K562 (cell line): ENCODE results near the gene COG7. TPM values are rescaled to one million over a fixed set of nuclear protein-coding genes. Genes with fewer than 3 reads are reported as not detected.

ENCODE experiments used
- ATAC-seq: fragments of 200-7000 bp; cut with Tn5 transposase; 3 replicates; pipeline ENCODE4 v1.9.1; 2020; ENCODE audit warnings: moderate library complexity
- BruUV-seq: library from RNA; stranded (reverse); fragments of 400-500 nt; replicated peaks from 2 replicates; lab custom pipeline; 2021; lab: Mats Ljungman, UMichigan
- CTCF ChIA-PET: fragments of 300-600 bp; formaldehyde crosslinking; extraction: SDS; loops from one replicate; lab custom pipeline; 2021; ENCODE audit warnings: low intra/inter-chr PET ratio; lab: Yijun Ruan, JAX
- POLR2A ChIA-PET: fragments of 300-600, 350-650 bp; sonication (Branson Sonifier 250); formaldehyde crosslinking; extraction: SDS; loops from one replicate; lab custom pipeline; 2021; ENCODE audit warnings: antibody characterized with exemption, inconsistent platforms; lab: Yijun Ruan, JAX
- DNase-seq, 4 experiments: peaks; one replicate each; pipeline versions ENCODE4 v3.0.0 to v3.0.0-alpha.2; 2011 to 2018; ENCODE audit warnings: low spot score in 3 of 4, mixed read lengths in 3 of 4; ENCODE audit errors: extremely low read depth in 1 of 4
- FAIRE-seq: peaks from 2 replicates; lab custom pipeline; 2011; peaks lifted over from hg19 to GRCh38; lab: Jason Lieb, UNC
- H2AFZ ChIP-seq: 2 replicates; pipeline ENCODE4 v1.6.0; 2011; ENCODE audit warnings: low read depth, low read length, control low read depth, inconsistent platforms
- H3K27ac ChIP-seq: fragments of 200-600 bp; 3 replicates; pipeline ENCODE4 v1.8.0; 2011; ENCODE audit warnings: low read depth, mild to moderate bottlenecking, control low read depth, inconsistent platforms, low read length, moderate library complexity, mixed read lengths; ENCODE audit errors: extremely low read depth
- H3K27me3 ChIP-seq, 2 experiments: fragments of 300-600 bp in 1 of 2; 2 replicates in 1 of 2; 3 replicates in 1 of 2; pipeline versions ENCODE4 v1.6.0 to v1.8.0; 2011; ENCODE audit warnings: inconsistent platforms in 2 of 2, low read length in 2 of 2, mild to moderate bottlenecking in 1 of 2, mixed read lengths in 1 of 2, moderate library complexity in 1 of 2; ENCODE audit not compliant: control insufficient read depth in 2 of 2, insufficient read depth in 2 of 2
- H3K36me3 ChIP-seq: fragments of 300-600 bp; 3 replicates; pipeline ENCODE4 v1.8.0; 2011; ENCODE audit warnings: mild to moderate bottlenecking, low read length, inconsistent platforms; ENCODE audit not compliant: control insufficient read depth, insufficient read depth
- H3K4me1 ChIP-seq, 2 experiments: fragments of 200-600 bp in 1 of 2; replicated peaks in 1 of 2; 2 replicates in 1 of 2; 3 replicates in 1 of 2; pipeline versions ENCODE4 v1.5.1 to v1.8.0; 2011; ENCODE audit warnings: inconsistent platforms in 2 of 2, low read length in 2 of 2, mild to moderate bottlenecking in 1 of 2, mixed read lengths in 1 of 2, moderate library complexity in 1 of 2; ENCODE audit not compliant: control insufficient read depth in 2 of 2, insufficient read depth in 2 of 2
- H3K4me2 ChIP-seq: 2 replicates; pipeline ENCODE4 v1.6.1; 2011; ENCODE audit warnings: low read length, control low read depth, inconsistent platforms, mixed read lengths; ENCODE audit not compliant: insufficient read depth
- H3K4me3 ChIP-seq: fragments of 200-600 bp; sonication (generic), shearing (Covaris generic); 2 replicates; pipeline ENCODE4 v1.5.1; 2016; ENCODE audit warnings: control low read depth, inconsistent platforms
- H3K79me2 ChIP-seq: fragments of 200-600 bp; 3 replicates; pipeline ENCODE4 v1.8.0; 2011; ENCODE audit warnings: low read length, inconsistent platforms; ENCODE audit not compliant: control insufficient read depth, insufficient read depth
- H3K9ac ChIP-seq, 2 experiments: 2 replicates each; pipeline versions ENCODE4 v1.6.0 to v1.6.1; 2011; ENCODE audit warnings: low read depth in 2 of 2, low read length in 2 of 2, control low read depth in 1 of 2, inconsistent platforms in 1 of 2, mild to moderate bottlenecking in 1 of 2, mixed read lengths in 1 of 2; ENCODE audit not compliant: insufficient read depth in 1 of 2
- H3K9me1 ChIP-seq: one replicate; pipeline ENCODE4 v1.6.0; 2011; ENCODE audit warnings: inconsistent platforms, mild to moderate bottlenecking, low read length, moderate library complexity; ENCODE audit not compliant: control insufficient read depth, insufficient read depth
- H3K9me3 ChIP-seq: replicated peaks from 2 replicates; pipeline ENCODE4 v1.5.1; 2011; ENCODE audit warnings: low read depth, low read length, inconsistent platforms; ENCODE audit not compliant: control insufficient read depth, insufficient read depth
- H4K20me1 ChIP-seq: replicated peaks from 2 replicates; pipeline ENCODE4 v1.6.1; 2011; ENCODE audit warnings: low read length, inconsistent platforms, mixed read lengths; ENCODE audit not compliant: control insufficient read depth, insufficient read depth
- CTCF ChIP-seq, 3 experiments: IDR thresholded peaks in 2 of 3; conservative IDR thresholded peaks in 1 of 3; 2 replicates each; pipeline ENCODE4 v1.5.1; 2011 to 2012; ENCODE audit warnings: low read length in 3 of 3, mild to moderate bottlenecking in 3 of 3, control low read depth in 2 of 3, improper control_type of control experiment in 1 of 3, inconsistent platforms in 1 of 3, low read depth in 1 of 3, mixed read lengths in 1 of 3, moderate library complexity in 1 of 3; ENCODE audit not compliant: insufficient read depth in 2 of 3
- DEAF1 ChIP-seq: fragments of 450-650 bp; formaldehyde crosslinking; IDR thresholded peaks from 2 replicates; pipeline ENCODE4 v1.4.0; 2020; ENCODE audit warnings: mild to moderate bottlenecking, moderate library complexity
- IFI16 ChIP-seq: fragments of 250-450 bp; sonication (Bioruptor Pico); IDR thresholded peaks from 2 replicates; pipeline ENCODE4 v2.1.2; 2022; ENCODE audit warnings: mild to moderate bottlenecking, inconsistent platforms
- PHF20 ChIP-seq: fragments of 450-650 bp; IDR thresholded peaks from 2 replicates; pipeline ENCODE4 v1.6.1; 2018; ENCODE audit not compliant: partially characterized antibody
- RAD21 ChIP-seq, 2 experiments: fragments of 250-450 bp in 1 of 2; fragments of 450-650 bp in 1 of 2; sonication (Bioruptor Pico) in 1 of 2; formaldehyde crosslinking in 1 of 2; IDR thresholded peaks in 1 of 2; conservative IDR thresholded peaks in 1 of 2; 2 replicates each; pipeline versions ENCODE4 v1.4.0 to v1.8.0; 2020 to 2022; ENCODE audit warnings: mild to moderate bottlenecking in 2 of 2, moderate library complexity in 1 of 2
- REST ChIP-seq, 2 experiments: fragments of 450-650 bp; formaldehyde crosslinking in 1 of 2; IDR thresholded peaks; 2 replicates each; pipeline versions ENCODE4 v1.4.0 to v1.6.1; 2014 to 2020; ENCODE audit warnings: mild to moderate bottlenecking in 2 of 2, borderline replicate concordance in 1 of 2, low read depth in 1 of 2
- SMC3 ChIP-seq: conservative IDR thresholded peaks from 2 replicates; pipeline ENCODE4 v1.6.1; 2011; ENCODE audit warnings: low read depth, low read length, improper control_type of control experiment; ENCODE audit not compliant: insufficient read depth
- ZNF41 ChIP-seq: fragments of 250-450 bp; sonication (Bioruptor Pico); conservative IDR thresholded peaks from 2 replicates; pipeline ENCODE4 v1.4.0; 2020; ENCODE audit warnings: mild to moderate bottlenecking
- WGBS: fragments of 100-300 bp; shearing (Covaris generic); methylation state at CpG from one replicate; pipeline ENCODE4 v1.1.6; 2016; ENCODE audit warnings: low coverage, mixed read lengths; ENCODE audit not compliant: insufficient coverage; ENCODE audit errors: missing lambda C conversion rate; 5-methylcytosine and 5-hydroxymethylcytosine counted together
- in situ Hi-C: fragments of 300-500 bp; cut with MboI; formaldehyde crosslinking; loops from 4 replicates; pipeline ENCODE4 v1.15.0; 2018; ENCODE audit warnings: inconsistent platforms, mixed read lengths
- intact Hi-C: fragments of 100-400 bp; cut with micrococcal nuclease; formaldehyde crosslinking; loops from 2 replicates; pipeline ENCODE4 v1.14.2; 2022
- polyA plus RNA-seq, 8 experiments: library from polyadenylated mRNA; depleted of rRNA in 4 of 8; stranded (reverse) in 5 of 8; unstranded in 3 of 8; fragments of >200 nt; fragmentation: Nextera tagmentation in 2 of 8; fragmentation: Illumina TruSeq in 1 of 8; extraction: Ambion mirVana in 2 of 8; extraction: Trizol in 1 of 8; gene quantifications; 2 replicates each; pipeline versions ENCODE4 v1.2.1 to v1.2.3, GENCODE V29; 2011 to 2014; ENCODE audit warnings: inconsistent platforms in 1 of 8, missing spikeins in 1 of 8
- total RNA-seq, 7 experiments: library from RNA; depleted of rRNA in 6 of 7; stranded (reverse); fragments of >200 nt in 6 of 7; fragmentation: Illumina TruSeq in 2 of 7; extraction: Trizol in 2 of 7; gene quantifications; 2 replicates each; pipeline versions ENCODE4 v1.2.1 to v1.2.3, GENCODE V29; 2011 to 2021; ENCODE audit warnings: low replicate concordance in 1 of 7

Gene COG7
- total and polyA plus RNA-seq, 9 of the 15 experiments (the other 6 are each of a cell fraction or from before 2014, with no cell fraction given), result 3.8 to 17.6 (median 13.4) TPM

GRCh38 chr16:23434380-23434779 is 18.6 kb downstream of the COG7 start:
- peaks cover 10 to 18% of the 10 kb centered on the region in 2 experiments; a peak in 4 of 5 replicates for H3K4me1 ChIP-seq
- in situ Hi-C loops, result loop anchor here (10.0 kb wide), 1 partner anchor 250 kb away; the partner anchor contains the start of gene SCNN1G
- H3K27ac ChIP-seq, result no peak overlapping the region; the same call in 2 of the 3 replicates
- 0 out of 2 replicates have a peak, but pooled peaks cover 5% of the 10 kb centered on the region for H4K20me1 ChIP-seq
- DNase-seq (peak; percentile 55 to 81 (median 60)), ATAC-seq (peak; percentile 64), FAIRE-seq (peak; percentile 82)
- no peaks in the 10 kb centered on the region for H3K9me3 ChIP-seq
- no peak overlapping the region for H3K4me3 ChIP-seq
- 16% methylated on average over 6 of the region's 6 CpGs for WGBS
- H3K9ac ChIP-seq, result no peak overlapping the region
- ChIA-PET POLR2A (no interaction called here), CTCF (interaction anchor here (1.2 to 3.4 kb wide), 2 partner anchors 252 to 602 kb away, joined by 3 to 21 read pairs; partner anchors contain the start of gene SCNN1G)
- no peak overlapping the region for H3K4me2 ChIP-seq
- 0 out of 3 replicates have a peak, but pooled peaks cover 2% of the 10 kb centered on the region for H3K79me2 ChIP-seq
- H3K9me1 ChIP-seq, result no peaks in the 10 kb centered on the region
- intact Hi-C loops, result loop anchor here (1.0 to 10.0 kb wide), 2 partner anchors 120 to 252 kb away; partner anchors contain the start of genes EARS2, SCNN1G and UBFD1
- no peak overlapping the region for H2AFZ ChIP-seq
- peaks cover 57% of the 10 kb centered on the region for H3K36me3 ChIP-seq
- no TSS peak for BruUV-seq
- no peaks in the 10 kb centered on the region for H3K27me3 ChIP-seq
- no peak for TF ChIP-seq ZNF41 (CRISPR knock-in tag)
- peak; percentile 45; the same call in 1 of the 2 replicates for TF ChIP-seq REST (IDR thresholded peaks at IDR 0.05; ENCODE audit: borderline replicate concordance)
- TF ChIP-seq REST (CRISPR knock-in tag; IDR thresholded peaks at IDR 0.05; ENCODE audit: low read depth), result no peak
- peak; percentile 39 for TF ChIP-seq DEAF1
- peak; percentile 73 to 91 (median 85) for TF ChIP-seq CTCF (IDR thresholded peaks at IDR 0.05 in 2 of 3, conservative IDR thresholded peaks at IDR 0.05 in 1 of 3; ENCODE audit: insufficient read depth in 2 of 3, low read depth in 1 of 3, low read length in 3 of 3)
- no peak for TF ChIP-seq PHF20
- TF ChIP-seq SMC3, result peak; percentile 38; the same call in 1 of the 2 replicates
- TF ChIP-seq RAD21 (CRISPR knock-in tag; conservative IDR thresholded peaks at IDR 0.05 in 1 of 2, IDR thresholded peaks at IDR 0.05 in 1 of 2), result peak; percentile 59 to 87
- no peak for TF ChIP-seq IFI16 (CRISPR knock-in tag)
